Chondrocyte (in vitro differentiated cells): Measurements from ENCODE around the gene FOXR1. TPM values are rescaled to one million over a fixed set of nuclear protein-coding genes. Genes with fewer than 3 reads are reported as not detected.
"Not testable (repeated sequence)": the region's sequence is repeated elsewhere in the genome, so short reads cannot be mapped to it uniquely, and the experiment has no call there.

Experiments used
- DNase-seq: peaks from one replicate; pipeline ENCODE4 v3.0.0; 2021; ENCODE audit warnings: mixed read lengths, low spot score
- H3K27ac Mint-ChIP-seq: one replicate; pipeline ENCODE4 v1.8.0; 2021; ENCODE audit warnings: mild to moderate bottlenecking, moderate library complexity, mixed read lengths; ENCODE audit not compliant: unreplicated experiment
- H3K27me3 Mint-ChIP-seq: 2 replicates; pipeline ENCODE4 v1.8.0; 2021; ENCODE audit warnings: low read depth, mixed read lengths
- H3K36me3 Mint-ChIP-seq: 2 replicates; pipeline ENCODE4 v1.8.0; 2021; ENCODE audit warnings: low read depth, mixed read lengths
- H3K4me1 Mint-ChIP-seq: 2 replicates; pipeline ENCODE4 v1.8.0; 2021; ENCODE audit warnings: low read depth, mild to moderate bottlenecking, mixed read lengths
- H3K4me3 Mint-ChIP-seq: one replicate; pipeline ENCODE4 v1.8.0; 2021; ENCODE audit warnings: mild to moderate bottlenecking, moderate library complexity, mixed read lengths; ENCODE audit not compliant: unreplicated experiment
- H3K9me3 Mint-ChIP-seq: 2 replicates; pipeline ENCODE4 v1.8.0; 2021; ENCODE audit warnings: low read depth, mixed read lengths
- CTCF ChIP-seq: fragments of 200-600 bp; sonication (generic); IDR thresholded peaks from 2 replicates; pipeline ENCODE4 v1.5.0; 2021; ENCODE audit warnings: antibody characterized with exemption, mild to moderate bottlenecking, moderate library complexity
- total RNA-seq: library from RNA; stranded (reverse); gene quantifications from 3 replicates; pipeline ENCODE4 v1.2.1, GENCODE V29; 2021

Gene FOXR1
- total RNA-seq, 1 donor from 2014 or later: not detected

- no peak for DNase-seq
- H3K4me3 Mint-ChIP-seq: no peak overlapping the region
- H3K36me3 Mint-ChIP-seq: no peaks in the 10 kb centered on the region
- no peaks in the 10 kb centered on the region for H3K4me1 Mint-ChIP-seq
- peaks cover 24% of the 10 kb centered on the region for H3K27me3 Mint-ChIP-seq
- H3K9me3 Mint-ChIP-seq: no peaks in the 10 kb centered on the region
- no peak for TF ChIP-seq CTCF
- H3K27ac Mint-ChIP-seq: no peak overlapping the region
These were observed 18.3 kb upstream of the FOXR1 start for GRCh38 chr11:118953265-118953664.

- H3K27me3 Mint-ChIP-seq: peaks cover 24% of the 10 kb centered on the region
- not testable (repeated sequence) for H3K4me3 Mint-ChIP-seq, H3K4me1 Mint-ChIP-seq, H3K9me3 Mint-ChIP-seq, H3K27ac Mint-ChIP-seq, H3K36me3 Mint-ChIP-seq, DNase-seq
These were observed 17.6 kb upstream of the FOXR1 start for GRCh38 chr11:118953976-118954375.

GRCh38 chr11:118956094-118956846 is 15.3 kb upstream of the FOXR1 start, which contains the start of gene UPK2:
Gene UPK2, plus strand, starts transcription at chr11:118956298. Its CDS starts 53 bp downstream, at chr11:118956351.
- no peak within 1 kb of the TSS for H3K27ac Mint-ChIP-seq
- no peaks in the 10 kb centered on the region for H3K4me1 Mint-ChIP-seq
- peak; percentile 96 for TF ChIP-seq CTCF
- no peaks in the 10 kb centered on the region for H3K9me3 Mint-ChIP-seq
- H3K4me3 Mint-ChIP-seq: no peak within 1 kb of the TSS
- H3K27me3 Mint-ChIP-seq: peaks cover 26% of the 10 kb centered on the region
- no peak for DNase-seq
- H3K36me3 Mint-ChIP-seq: no peaks in the 10 kb centered on the region

- H3K4me3 Mint-ChIP-seq: no peak overlapping the region
- TF ChIP-seq CTCF: peak; percentile 55
- H3K27me3 Mint-ChIP-seq: peaks cover 25% of the 10 kb centered on the region
- no peaks in the 10 kb centered on the region for H3K36me3 Mint-ChIP-seq
- no peaks in the 10 kb centered on the region for H3K9me3 Mint-ChIP-seq
- H3K27ac Mint-ChIP-seq: no peak overlapping the region
- no peak for DNase-seq
- no peaks in the 10 kb centered on the region for H3K4me1 Mint-ChIP-seq
These were observed 14.6 kb upstream of the FOXR1 start for GRCh38 chr11:118956847-118957469.

GRCh38 chr11:118957549-118957948 is 14.0 kb upstream of the FOXR1 start:
- H3K36me3 Mint-ChIP-seq: no peaks in the 10 kb centered on the region
- H3K9me3 Mint-ChIP-seq: no peaks in the 10 kb centered on the region
- H3K4me1 Mint-ChIP-seq: no peaks in the 10 kb centered on the region
- no peak for TF ChIP-seq CTCF
- H3K27ac Mint-ChIP-seq: no peak overlapping the region
- peaks cover 25% of the 10 kb centered on the region for H3K27me3 Mint-ChIP-seq
- no peak for DNase-seq
- H3K4me3 Mint-ChIP-seq: no peak overlapping the region
